Transverse colon (tissue), 4 donors: ENCODE results near the gene SMC2. TPM values are rescaled to one million over a fixed set of nuclear protein-coding genes. Genes with fewer than 3 reads are reported as not detected.

Source experiments
- DNase-seq: peaks from one replicate; pipeline ENCODE4 v3.0.0-alpha.2; 2019
- H3K27ac ChIP-seq, 4 donors: fragments of 200-600 bp; sonication (generic); 2 replicates each; pipeline ENCODE4 v1.5.1; 2016 to 2018; ENCODE audit warnings: inconsistent platforms in 4 of 4
- H3K27me3 ChIP-seq: fragments of 200-600 bp; sonication (generic); 2 replicates; pipeline ENCODE4 v1.5.1; 2017; ENCODE audit warnings: inconsistent platforms
- H3K36me3 ChIP-seq, 4 donors: fragments of 200-600 bp; sonication (generic); 2 replicates each; pipeline ENCODE4 v1.5.1; 2017 to 2019; ENCODE audit warnings: inconsistent platforms in 4 of 4
- H3K4me1 ChIP-seq, 4 donors: fragments of 200-600 bp; sonication (generic); 2 replicates each; pipeline ENCODE4 v1.5.1; 2017 to 2020; ENCODE audit warnings: inconsistent platforms in 4 of 4
- H3K4me3 ChIP-seq, 4 donors: fragments of 200-600 bp; sonication (generic); 1 replicate in 1 of 4; 2 replicates in 3 of 4; pipeline versions ENCODE4 v1.5.1 to v1.6.1; 2017 to 2019; ENCODE audit warnings: inconsistent platforms in 4 of 4
- H3K9me3 ChIP-seq, 2 donors: fragments of 200-600 bp; sonication (generic); 2 replicates each; pipeline ENCODE4 v1.5.1; 2017 to 2019; ENCODE audit warnings: inconsistent platforms in 2 of 2
- CTCF ChIP-seq, 5 experiments: fragments of 200-600 bp in 3 of 5; fragments of 450-650 bp in 2 of 5; sonication (generic) in 3 of 5; IDR thresholded peaks; 1 replicate in 2 of 5; 2 replicates in 3 of 5; pipeline ENCODE4 v1.5.1; 2016 to 2017; ENCODE audit warnings: antibody characterized with exemption in 5 of 5, inconsistent platforms in 3 of 5, mild to moderate bottlenecking in 2 of 5, moderate library complexity in 1 of 5
- EP300 ChIP-seq: sonication (generic); formaldehyde crosslinking; IDR thresholded peaks from one replicate; pipeline ENCODE4 v1.6.1; 2017; ENCODE audit warnings: antibody characterized with exemption, low read depth
- POLR2A ChIP-seq: fragments of 450-650 bp; IDR thresholded peaks from one replicate; pipeline ENCODE4 v1.6.1; 2016; ENCODE audit warnings: antibody characterized with exemption, mild to moderate bottlenecking, moderate library complexity
- POLR2AphosphoS5 ChIP-seq, 3 donors: sonication (generic); formaldehyde crosslinking; IDR thresholded peaks; one replicate each; pipeline ENCODE4 v1.6.1; 2016; ENCODE audit warnings: antibody characterized with exemption in 3 of 3
- WGBS, 2 donors: methylation state at CpG; one replicate each; pipeline ENCODE4 v1.1.5; 2018; ENCODE audit warnings: low coverage in 1 of 2; 5-methylcytosine and 5-hydroxymethylcytosine counted together
- in situ Hi-C, 4 donors: fragments of 200-750 bp; cut with MboI; loops; one replicate each; pipeline versions ENCODE4 v1.15.0 to v1.15.1; 2017; ENCODE audit warnings: low sequenced_read_pairs in 3 of 4, low pct_ligation_motif_present in 1 of 4, low pct_unique_long_range_greater_than_20kb in 1 of 4
- intact Hi-C: fragments of 100-400 bp; cut with DNase I; formaldehyde crosslinking; loops from one replicate; pipeline ENCODE4 v1.15.1; 2023; ENCODE audit warnings: low total_unique reads
- total RNA-seq, 4 donors: library from RNA; depleted of rRNA; stranded (reverse); fragments of >200 nt; gene quantifications; one replicate each; pipeline ENCODE4 v1.1.0, GENCODE V29; 2016

The SMC2 gene
- total RNA-seq, 4 donors from 2014 or later = 3.0 to 12.1 (median 5.6) TPM

DNA sequence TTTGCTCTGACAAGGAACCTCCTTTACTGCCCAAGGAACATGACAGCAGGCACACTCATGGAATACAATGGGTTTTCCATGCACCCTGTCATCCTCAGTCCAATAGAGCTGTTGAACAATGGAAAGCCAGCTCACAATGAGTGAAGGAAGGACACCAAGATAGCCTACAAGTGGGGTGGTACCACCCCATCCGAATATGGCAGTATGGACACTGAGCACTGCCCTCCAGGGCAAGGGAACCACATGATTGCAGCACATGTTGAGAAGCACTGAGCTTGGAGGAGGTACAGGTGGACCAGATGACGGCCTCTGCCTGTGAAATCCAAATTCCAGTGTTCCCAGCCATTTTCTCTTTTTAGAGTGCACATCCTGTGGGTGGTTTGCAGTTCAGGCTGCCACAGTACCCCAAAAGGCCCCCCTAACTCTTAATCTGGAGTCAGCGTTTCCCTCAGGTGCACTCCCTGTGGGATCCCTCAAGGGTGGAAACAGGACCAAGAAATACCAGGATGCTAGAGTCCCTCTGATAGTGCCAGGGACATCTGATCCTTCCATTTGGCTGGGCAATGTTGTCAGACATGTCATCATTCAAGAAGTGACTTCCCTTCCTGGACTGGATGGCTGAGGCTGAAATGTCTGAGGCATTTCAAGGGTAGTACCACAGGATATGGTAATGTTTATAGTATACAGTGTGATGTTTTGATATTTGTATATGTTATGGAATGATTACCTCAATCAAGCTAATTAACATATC is 48.9 kb downstream of the SMC2 start:
- intact Hi-C loops = no loop called here
- Histone ChIP-seq H3K4me1 (no peaks in the 10 kb centered on the region), H3K4me3 (no peak overlapping the region), H3K9me3 (no peaks in the 10 kb centered on the region), H3K27me3 (no peaks in the 10 kb centered on the region), H3K36me3 (no peaks in the 10 kb centered on the region), H3K27ac (no peak overlapping the region)
- DNase-seq = no peak
- WGBS, 2 donors = 94% methylated on average over 3 of the region's 3 CpGs; no CpG with 5 or more reads in 1 of the 2 donors
- in situ Hi-C loops = no loop called here
- TF ChIP-seq POLR2A = no peak
- no peak for TF ChIP-seq CTCF (IDR thresholded peaks at IDR 0.05)
- TF ChIP-seq POLR2AphosphoS5 (IDR thresholded peaks at IDR 0.05) = no peak
- TF ChIP-seq EP300 = no peak

DNA sequence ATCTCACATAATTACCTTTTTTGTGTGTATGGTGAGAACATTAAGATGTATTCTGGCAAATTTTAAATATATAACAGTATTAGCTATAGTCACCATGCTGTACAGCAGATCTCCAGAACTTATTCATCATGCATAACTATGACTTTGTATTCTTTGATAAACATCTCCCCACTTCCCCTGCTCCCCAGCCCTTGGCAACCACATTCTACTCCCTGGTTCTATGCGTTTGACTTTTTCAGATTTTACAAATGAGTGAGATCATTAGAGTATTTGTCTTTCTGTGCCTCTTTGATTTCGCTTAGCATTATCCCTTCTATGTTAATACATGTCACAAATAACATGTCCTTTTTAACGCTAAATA is 49.4 kb downstream of the SMC2 start:
- Histone ChIP-seq H3K27ac (no peak overlapping the region), H3K4me1 (no peaks in the 10 kb centered on the region), H3K36me3 (no peaks in the 10 kb centered on the region), H3K9me3 (no peaks in the 10 kb centered on the region), H3K27me3 (no peaks in the 10 kb centered on the region), H3K4me3 (no peak overlapping the region)
- DNase-seq = no peak
- WGBS, 2 donors = 94 to 97% methylated on average over 3 of the region's 3 CpGs
- intact Hi-C loops (no loop called here), in situ Hi-C loops (no loop called here)
- TF ChIP-seq POLR2A (no peak), CTCF (IDR thresholded peaks at IDR 0.05) (no peak), POLR2AphosphoS5 (IDR thresholded peaks at IDR 0.05) (no peak), EP300 (no peak)

GRCh38 chr9:104144336-104144735 is 50.2 kb downstream of the SMC2 start:
- H3K27ac ChIP-seq = no peak overlapping the region
- no peak for DNase-seq
- no peaks in the 10 kb centered on the region for H3K27me3 ChIP-seq
- H3K36me3 ChIP-seq = no peaks in the 10 kb centered on the region
- H3K9me3 ChIP-seq = no peaks in the 10 kb centered on the region
- intact Hi-C loops (no loop called here), in situ Hi-C loops (no loop called here)
- TF ChIP-seq POLR2A (no peak), POLR2AphosphoS5 (IDR thresholded peaks at IDR 0.05) (no peak), EP300 (no peak), CTCF (IDR thresholded peaks at IDR 0.05) (no peak)
- no peaks in the 10 kb centered on the region for H3K4me1 ChIP-seq
- H3K4me3 ChIP-seq = no peak overlapping the region
- WGBS, 2 donors = 95 to 100% methylated on average over 1 of the region's 1 CpG

DNA sequence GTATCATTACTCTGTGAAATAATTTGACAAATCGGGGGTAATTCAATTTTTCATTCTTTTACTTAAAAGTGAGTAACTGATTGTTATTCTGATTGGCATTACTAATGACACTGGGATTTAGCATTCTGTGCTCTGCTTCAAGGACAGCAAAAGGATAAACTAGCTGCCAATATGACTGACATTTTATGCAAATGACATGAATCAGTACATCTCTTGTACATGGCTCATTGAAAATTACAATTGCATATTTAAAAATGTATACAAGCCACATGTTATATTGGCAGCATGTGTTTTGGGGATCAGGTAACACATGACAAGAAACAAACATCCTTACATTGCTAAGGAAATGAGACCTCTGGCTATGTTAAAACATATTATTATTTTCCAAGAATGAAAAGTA is 79.0 kb downstream of the SMC2 start:
- in situ Hi-C loops = loop anchor here in 1 of 4 donors (10.0 kb wide), 1 partner anchor 212 kb away; no protein-coding TSS in a partner anchor
- Histone ChIP-seq H3K27me3 (no peaks in the 10 kb centered on the region), H3K4me3 (no peak overlapping the region), H3K4me1 (no peaks in the 10 kb centered on the region), H3K9me3 (no peaks in the 10 kb centered on the region), H3K27ac (no peak overlapping the region), H3K36me3 (no peaks in the 10 kb centered on the region)
- intact Hi-C loops = no loop called here
- 84 to 92% methylated on average over 1 of the region's 1 CpG for WGBS, 2 donors
- no peak for DNase-seq
- TF ChIP-seq EP300 (no peak), POLR2AphosphoS5 (IDR thresholded peaks at IDR 0.05) (no peak), POLR2A (no peak), CTCF (IDR thresholded peaks at IDR 0.05) (no peak)
